HEK293 (cell line): Measurements from ENCODE around the gene CX3CL1.

Experiments used
- CTCF ChIP-seq: fragments of 450-650 bp; formaldehyde crosslinking; IDR thresholded peaks from 2 replicates; pipeline ENCODE4 v1.5.1; 2016; ENCODE audit warnings: missing biosample characterization, missing genetic modification characterization
- PRDM4 ChIP-seq: fragments of 450-650 bp; formaldehyde crosslinking; IDR thresholded peaks from 2 replicates; pipeline ENCODE4 v1.5.1; 2017; ENCODE audit warnings: missing biosample characterization, missing genetic modification characterization
- ZFP37 ChIP-seq: fragments of 450-650 bp; formaldehyde crosslinking; IDR thresholded peaks from 2 replicates; pipeline ENCODE4 v1.5.1; 2016; ENCODE audit warnings: missing biosample characterization, missing genetic modification characterization

GRCh38 chr16:57382535-57383275 is 10.4 kb downstream of the CX3CL1 start:
- no peak for TF ChIP-seq PRDM4 (tag by site-specific recombination)
- no peak for TF ChIP-seq ZFP37 (tag by site-specific recombination)
- TF ChIP-seq CTCF (tag by site-specific recombination), result 0 out of 2 replicates have a peak, but pooled peaks have one; percentile 21
